ENCODE data around the gene PCSK9.
"Not testable (repeated sequence)": the region's sequence is repeated elsewhere in the genome, so short reads cannot be mapped to it uniquely, and the experiment has no call there.

PCSK9 gene

GRCh38 chr1:55081905-55082296 lies 42.6 kb downstream of the PCSK9 start:
- DNase-seq: no peak

GRCh38 chr1:55084257-55084656 lies 44.9 kb downstream of the PCSK9 start:
- DNase-seq: no peak

DNA sequence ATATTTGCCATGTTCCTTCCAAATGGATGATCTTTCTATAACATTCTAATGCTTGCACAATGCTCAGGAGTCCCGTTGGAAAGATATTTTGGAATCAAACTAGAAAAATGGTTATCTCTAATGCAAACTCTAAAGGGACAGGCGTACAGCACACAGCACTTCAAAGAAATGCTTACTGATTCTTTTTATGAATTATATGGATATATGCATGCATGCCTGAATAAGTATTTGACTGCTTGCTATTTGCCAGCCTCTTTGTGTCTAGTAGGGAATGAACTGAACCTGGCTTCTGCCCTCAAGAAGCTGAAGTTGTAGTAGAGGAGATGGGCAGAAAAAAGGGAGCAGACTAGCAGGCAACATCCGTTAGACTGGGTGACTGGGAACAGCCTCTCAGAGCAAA lies 48.1 kb downstream of the PCSK9 start:
- DNase-seq: no peak

- no peak for DNase-seq
Observed at GRCh38 chr1:55088413-55088812, 49.1 kb downstream of the PCSK9 start.

- DNase-seq: no peak
Observed at GRCh38 chr1:55089683-55090082, 50.3 kb downstream of the PCSK9 start.

DNA sequence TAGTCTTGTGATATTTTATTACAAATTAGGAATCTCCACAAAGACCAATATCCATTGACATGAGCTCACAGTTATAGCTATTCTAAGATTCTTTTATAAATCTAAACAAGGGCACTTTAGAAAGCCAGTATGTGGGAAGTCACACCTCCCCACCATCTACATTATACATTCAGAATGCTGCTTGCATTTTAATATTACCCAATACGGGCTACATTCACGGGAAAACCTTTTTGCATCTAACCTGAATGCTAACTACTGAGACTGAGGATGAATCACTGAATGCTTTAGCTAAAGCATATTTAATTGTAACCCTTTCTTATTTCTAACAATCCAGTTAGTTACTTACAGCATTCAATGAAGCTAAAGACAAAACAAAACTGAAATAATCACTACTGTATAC lies 53.1 kb downstream of the PCSK9 start:
- DNase-seq: no peak

DNA sequence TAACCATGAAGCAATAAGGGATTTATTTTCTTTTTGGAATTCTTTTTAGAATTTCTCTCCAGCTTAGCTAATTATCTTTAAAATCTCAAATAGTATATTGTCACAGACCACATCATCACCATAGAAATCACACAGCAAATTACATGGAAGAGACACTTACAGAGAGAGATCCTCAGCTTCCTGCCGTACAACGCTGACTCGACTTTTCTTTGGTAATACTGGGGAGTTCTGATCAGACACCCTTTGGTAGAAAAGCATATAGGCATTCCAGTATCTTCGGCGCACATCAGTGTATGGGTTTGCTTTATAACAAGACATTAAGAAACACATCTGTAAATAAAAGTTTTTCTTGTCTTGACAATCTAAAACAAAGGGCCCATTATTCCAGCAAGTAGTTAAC lies 55.7 kb downstream of the PCSK9 start:
- DNase-seq: no peak

DNA sequence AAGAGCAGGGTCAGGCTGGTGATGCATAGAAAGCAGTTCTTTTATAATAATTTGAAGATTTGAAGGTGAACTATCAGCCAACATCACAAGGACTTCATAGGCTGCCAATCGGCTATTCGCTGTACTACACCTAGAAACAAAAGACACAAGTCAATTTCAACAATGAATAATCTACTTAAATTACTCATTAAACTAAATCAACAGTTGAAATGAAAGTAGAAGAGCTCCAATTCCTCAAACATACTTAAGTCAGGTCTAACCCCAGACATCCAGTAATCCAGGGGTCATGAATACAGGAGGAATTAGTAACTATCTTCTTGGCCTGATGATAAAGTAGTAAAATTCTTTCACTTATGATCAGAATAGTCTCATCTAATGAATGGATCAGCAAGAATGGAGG lies 64.5 kb downstream of the PCSK9 start:
- no peak for DNase-seq

GRCh38 chr1:55107101-55107500 lies 67.8 kb downstream of the PCSK9 start:
- no peak for DNase-seq

DNA sequence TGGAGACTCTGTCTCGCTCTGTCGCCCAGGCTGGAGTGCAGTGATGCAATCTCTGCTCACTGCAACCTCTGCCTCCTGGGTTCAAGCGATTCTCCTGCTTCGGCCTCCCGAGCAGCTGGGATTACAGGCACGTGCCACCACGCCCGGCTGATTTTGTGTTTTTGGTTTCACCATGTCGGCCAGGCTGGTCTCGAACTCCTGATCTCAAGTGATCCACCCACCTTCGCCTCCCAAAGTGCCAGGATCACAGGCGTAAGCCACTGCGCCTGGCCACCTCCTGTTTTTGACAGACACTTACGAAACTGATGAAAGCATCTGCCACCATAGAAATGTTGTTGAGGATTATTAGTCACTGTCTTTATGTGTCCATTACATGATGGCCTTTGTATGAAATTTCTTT lies 69.7 kb downstream of the PCSK9 start:
- DNase-seq: not testable (repeated sequence)
